SK-N-SH (cell line): ENCODE data around the gene FOCAD. TPM values are rescaled to one million over a fixed set of nuclear protein-coding genes. Genes with fewer than 3 reads are reported as not detected.

Experiments
- CTCF ChIA-PET: fragments of 300-600, 350-600 bp; formaldehyde crosslinking; extraction: SDS; loops from one replicate; lab custom pipeline; 2021; lab: Yijun Ruan, JAX
- POLR2A ChIA-PET: fragments of 350-600 bp; sonication (Branson Sonifier 250); formaldehyde crosslinking; extraction: SDS; loops from one replicate; lab custom pipeline; 2020; ENCODE audit warnings: antibody characterized with exemption, inconsistent platforms; lab: Yijun Ruan, JAX
- DNase-seq: peaks from one replicate; pipeline ENCODE4 v3.0.0; 2012
- H2AFZ ChIP-seq: fragments of 200-600 bp; sonication (generic); 2 replicates; pipeline ENCODE4 v1.8.1; 2016; ENCODE audit warnings: antibody characterized with exemption, mild to moderate bottlenecking, low read depth
- H3F3A ChIP-seq: fragments of 200-600 bp; sonication (generic); replicated peaks from 2 replicates; pipeline ENCODE3; 2016; ENCODE audit warnings: antibody characterized with exemption, mild to moderate bottlenecking; ENCODE audit not compliant: insufficient read depth
- H3K27ac ChIP-seq, 2 experiments: fragments of 200-500 bp in 1 of 2; fragments of 200-600 bp in 1 of 2; sonication (Bioruptor generic) in 1 of 2; sonication (generic), shearing (Covaris generic) in 1 of 2; 2 replicates each; pipeline versions ENCODE4 v1.5.1 to v1.6.1; 2014 to 2016; ENCODE audit warnings: low read depth in 2 of 2, inconsistent platforms in 1 of 2, low read length in 1 of 2, mild to moderate bottlenecking in 1 of 2, mixed read lengths in 1 of 2
- H3K27me3 ChIP-seq: fragments of 200-600 bp; sonication (generic), shearing (Covaris generic); 2 replicates; pipeline ENCODE4 v1.6.1; 2016; ENCODE audit warnings: mixed run types; ENCODE audit not compliant: insufficient read depth
- H3K36me3 ChIP-seq, 2 experiments: fragments of 200-500 bp in 1 of 2; fragments of 200-600 bp in 1 of 2; sonication (Bioruptor generic) in 1 of 2; sonication (generic) in 1 of 2; replicated peaks in 1 of 2; 2 replicates each; pipeline versions ENCODE3 to v1.5.1; 2014 to 2016; ENCODE audit warnings: low read length in 1 of 2, mild to moderate bottlenecking in 1 of 2; ENCODE audit not compliant: insufficient read depth in 2 of 2, control insufficient read depth in 1 of 2
- H3K4me1 ChIP-seq, 2 experiments: fragments of 200-500 bp in 1 of 2; fragments of 200-600 bp in 1 of 2; sonication (Bioruptor generic) in 1 of 2; sonication (generic), shearing (Covaris generic) in 1 of 2; 2 replicates each; pipeline versions ENCODE4 v1.5.1 to v1.6.1; 2014 to 2016; ENCODE audit warnings: low read depth in 1 of 2, low read length in 1 of 2, mixed run types in 1 of 2; ENCODE audit not compliant: insufficient read depth in 2 of 2, control insufficient read depth in 1 of 2
- H3K4me2 ChIP-seq: fragments of 200-600 bp; sonication (generic), shearing (Covaris generic); 2 replicates; pipeline ENCODE4 v1.6.1; 2017; ENCODE audit warnings: mixed run types
- H3K4me3 ChIP-seq, 2 experiments: fragments of 200-500 bp in 1 of 2; fragments of 200-600 bp in 1 of 2; sonication (Bioruptor generic) in 1 of 2; sonication (generic), shearing (Covaris generic) in 1 of 2; 2 replicates each; pipeline versions ENCODE4 v1.5.1 to v1.8.1; 2014 to 2016; ENCODE audit warnings: low read depth in 2 of 2, inconsistent platforms in 1 of 2, low read length in 1 of 2, mild to moderate bottlenecking in 1 of 2, mixed read lengths in 1 of 2, moderate library complexity in 1 of 2
- H3K79me2 ChIP-seq: fragments of 200-600 bp; sonication (generic); 2 replicates; pipeline ENCODE4 v1.8.1; 2017; ENCODE audit warnings: mild to moderate bottlenecking; ENCODE audit not compliant: insufficient read depth
- H3K9ac ChIP-seq: fragments of 200-600 bp; sonication (generic); 2 replicates; pipeline ENCODE4 v1.6.1; 2017; ENCODE audit warnings: mixed run types
- H3K9me2 ChIP-seq: fragments of 200-600 bp; sonication (generic); 2 replicates; pipeline ENCODE4 v1.6.1; 2017; ENCODE audit warnings: mixed run types
- H3K9me3 ChIP-seq: fragments of 200-600 bp; sonication (generic); 2 replicates; pipeline ENCODE4 v1.6.1; 2017; ENCODE audit warnings: mixed run types, mild to moderate bottlenecking, moderate library complexity
- H4K20me1 ChIP-seq: fragments of 200-600 bp; sonication (generic); 2 replicates; pipeline ENCODE4 v1.6.1; 2017; ENCODE audit warnings: mild to moderate bottlenecking, mixed run types; ENCODE audit not compliant: insufficient read depth
- CHD2 ChIP-seq: fragments of 150-350 bp; IDR thresholded peaks from 2 replicates; pipeline ENCODE4 v1.6.1; 2018; ENCODE audit warnings: low read length; ENCODE audit not compliant: partially characterized antibody
- FOSL2 ChIP-seq: IDR thresholded peaks from 2 replicates; pipeline ENCODE4 v1.4.0; 2012; ENCODE audit warnings: low read depth, mild to moderate bottlenecking, moderate library complexity, borderline replicate concordance
- FOXM1 ChIP-seq: IDR thresholded peaks from 2 replicates; pipeline ENCODE4 v1.4.0; 2012; ENCODE audit warnings: low read depth, mild to moderate bottlenecking
- GABPA ChIP-seq: IDR thresholded peaks from 2 replicates; pipeline ENCODE4 v1.4.0; 2012; ENCODE audit warnings: low read depth, mild to moderate bottlenecking
- GATA2 ChIP-seq: sonication (generic); formaldehyde crosslinking; IDR thresholded peaks from 2 replicates; pipeline ENCODE4 v1.5.0; 2020; ENCODE audit warnings: mild to moderate bottlenecking, missing genetic modification reagents
- MEF2A ChIP-seq: IDR thresholded peaks from 2 replicates; pipeline ENCODE4 v1.4.0; 2012; ENCODE audit warnings: low read depth, borderline replicate concordance
- MXI1 ChIP-seq: IDR thresholded peaks from 2 replicates; pipeline ENCODE4 v1.6.1; 2012; ENCODE audit warnings: mild to moderate bottlenecking, low read depth, low read length, improper control_type of control experiment
- NFIC ChIP-seq: IDR thresholded peaks from 2 replicates; pipeline ENCODE4 v1.4.0; 2012; ENCODE audit warnings: borderline replicate concordance
- NRF1 ChIP-seq: IDR thresholded peaks from 2 replicates; pipeline ENCODE4 v1.6.1; 2012; ENCODE audit warnings: low read depth, mild to moderate bottlenecking, low read length
- SIN3A ChIP-seq: IDR thresholded peaks from 2 replicates; pipeline ENCODE4 v1.6.1; 2012; ENCODE audit warnings: low read depth, mild to moderate bottlenecking, low read length, moderate library complexity, borderline replicate concordance
- TAF1 ChIP-seq: IDR thresholded peaks from 2 replicates; pipeline ENCODE4 v1.6.1; 2012; ENCODE audit warnings: low read depth, mild to moderate bottlenecking, low read length, moderate library complexity, borderline replicate concordance
- TCF12 ChIP-seq: IDR thresholded peaks from 2 replicates; pipeline ENCODE4 v1.4.0; 2012
- ZBTB33 ChIP-seq: IDR thresholded peaks from 2 replicates; pipeline ENCODE4 v1.4.0; 2012; ENCODE audit warnings: low read depth, borderline replicate concordance
- WGBS: methylation state at CpG from one replicate; pipeline ENCODE4 v1.1.6; 2017; ENCODE audit warnings: low lambda C conversion rate; 5-methylcytosine and 5-hydroxymethylcytosine counted together
- polyA plus RNA-seq, 3 experiments: library from polyadenylated mRNA; depleted of rRNA; stranded (reverse); fragments of >200 nt; gene quantifications; 2 replicates each; pipeline ENCODE4 v1.2.3, GENCODE V29; 2012
- TF ChIP-seq, protein P1 (sequence below): IDR thresholded peaks from 2 replicates; pipeline ENCODE4 v1.4.0; 2012; ENCODE audit warnings: low read depth
- TF ChIP-seq, protein P2 (sequence below): fragments of 200-600 bp; sonication (generic); IDR thresholded peaks from 2 replicates; pipeline ENCODE4 v1.6.1; 2017; ENCODE audit warnings: antibody characterized with exemption, mild to moderate bottlenecking, moderate library complexity
- TF ChIP-seq, protein P3 (sequence below): fragments of 150-350 bp; IDR thresholded peaks from 2 replicates; pipeline ENCODE4 v1.6.1; 2016; ENCODE audit warnings: mild to moderate bottlenecking, low read depth, low read length

FOCAD gene
- polyA plus RNA-seq, 1 of the 3 experiments (the other 2 are of a cell fraction) = 15.8 TPM

GRCh38 chr9:20989923-20990341 is 305.9 kb downstream of the FOCAD start:
- peaks cover 18 to 22% of the 10 kb centered on the region in 2 experiments for H3K36me3 ChIP-seq
- POLR2A ChIA-PET = no interaction called here
- no peak for DNase-seq

More at GRCh38 chr9:20989923-20990341, 305.9 kb downstream of the FOCAD start:
- no peak overlapping the region for H2AFZ ChIP-seq
- H4K20me1 ChIP-seq = no peaks in the 10 kb centered on the region
- no peaks in the 10 kb centered on the region; a peak in 1 of 4 replicates for H3K4me1 ChIP-seq
- H3K9ac ChIP-seq = no peak overlapping the region
- H3F3A ChIP-seq = no peaks in the 10 kb centered on the region
- no peaks in the 10 kb centered on the region for H3K9me2 ChIP-seq
- CTCF ChIA-PET = no interaction called here
- WGBS = 79% methylated on average over 5 of the region's 6 CpGs
- no peaks in the 10 kb centered on the region for H3K27me3 ChIP-seq
- H3K27ac ChIP-seq = no peak overlapping the region
- no peaks in the 10 kb centered on the region for H3K9me3 ChIP-seq
- no peak overlapping the region for H3K4me2 ChIP-seq
- no peak overlapping the region for H3K4me3 ChIP-seq
- no peaks in the 10 kb centered on the region for H3K79me2 ChIP-seq
- TF ChIP-seq, protein P1, sequence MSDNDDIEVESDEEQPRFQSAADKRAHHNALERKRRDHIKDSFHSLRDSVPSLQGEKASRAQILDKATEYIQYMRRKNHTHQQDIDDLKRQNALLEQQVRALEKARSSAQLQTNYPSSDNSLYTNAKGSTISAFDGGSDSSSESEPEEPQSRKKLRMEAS = no peak
- TF ChIP-seq FOSL2 (no peak), NFIC (no peak), MXI1 (no peak), SIN3A (no peak), NRF1 (no peak), TAF1 (no peak), FOXM1 (no peak), MEF2A (no peak), TCF12 (no peak), ZBTB33 (no peak), GABPA (no peak), CHD2 (no peak), GATA2 (CRISPR knock-in tag) (no peak)
- TF ChIP-seq, protein P2, sequence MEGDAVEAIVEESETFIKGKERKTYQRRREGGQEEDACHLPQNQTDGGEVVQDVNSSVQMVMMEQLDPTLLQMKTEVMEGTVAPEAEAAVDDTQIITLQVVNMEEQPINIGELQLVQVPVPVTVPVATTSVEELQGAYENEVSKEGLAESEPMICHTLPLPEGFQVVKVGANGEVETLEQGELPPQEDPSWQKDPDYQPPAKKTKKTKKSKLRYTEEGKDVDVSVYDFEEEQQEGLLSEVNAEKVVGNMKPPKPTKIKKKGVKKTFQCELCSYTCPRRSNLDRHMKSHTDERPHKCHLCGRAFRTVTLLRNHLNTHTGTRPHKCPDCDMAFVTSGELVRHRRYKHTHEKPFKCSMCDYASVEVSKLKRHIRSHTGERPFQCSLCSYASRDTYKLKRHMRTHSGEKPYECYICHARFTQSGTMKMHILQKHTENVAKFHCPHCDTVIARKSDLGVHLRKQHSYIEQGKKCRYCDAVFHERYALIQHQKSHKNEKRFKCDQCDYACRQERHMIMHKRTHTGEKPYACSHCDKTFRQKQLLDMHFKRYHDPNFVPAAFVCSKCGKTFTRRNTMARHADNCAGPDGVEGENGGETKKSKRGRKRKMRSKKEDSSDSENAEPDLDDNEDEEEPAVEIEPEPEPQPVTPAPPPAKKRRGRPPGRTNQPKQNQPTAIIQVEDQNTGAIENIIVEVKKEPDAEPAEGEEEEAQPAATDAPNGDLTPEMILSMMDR = no peak
- TF ChIP-seq, protein P3, sequence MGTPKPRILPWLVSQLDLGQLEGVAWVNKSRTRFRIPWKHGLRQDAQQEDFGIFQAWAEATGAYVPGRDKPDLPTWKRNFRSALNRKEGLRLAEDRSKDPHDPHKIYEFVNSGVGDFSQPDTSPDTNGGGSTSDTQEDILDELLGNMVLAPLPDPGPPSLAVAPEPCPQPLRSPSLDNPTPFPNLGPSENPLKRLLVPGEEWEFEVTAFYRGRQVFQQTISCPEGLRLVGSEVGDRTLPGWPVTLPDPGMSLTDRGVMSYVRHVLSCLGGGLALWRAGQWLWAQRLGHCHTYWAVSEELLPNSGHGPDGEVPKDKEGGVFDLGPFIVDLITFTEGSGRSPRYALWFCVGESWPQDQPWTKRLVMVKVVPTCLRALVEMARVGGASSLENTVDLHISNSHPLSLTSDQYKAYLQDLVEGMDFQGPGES = no peak
